SK-N-SH (cell line): Measurements from ENCODE around the gene APRT. TPM values are rescaled to one million over a fixed set of nuclear protein-coding genes. Genes with fewer than 3 reads are reported as not detected.

ENCODE experiments used
- CTCF ChIA-PET: fragments of 300-600, 350-600 bp; formaldehyde crosslinking; extraction: SDS; loops from one replicate; lab custom pipeline; 2021; lab: Yijun Ruan, JAX
- POLR2A ChIA-PET: fragments of 350-600 bp; sonication (Branson Sonifier 250); formaldehyde crosslinking; extraction: SDS; loops from one replicate; lab custom pipeline; 2020; ENCODE audit warnings: antibody characterized with exemption, inconsistent platforms; lab: Yijun Ruan, JAX
- DNase-seq: peaks from one replicate; pipeline ENCODE4 v3.0.0; 2012
- H2AFZ ChIP-seq: fragments of 200-600 bp; sonication (generic); 2 replicates; pipeline ENCODE4 v1.8.1; 2016; ENCODE audit warnings: antibody characterized with exemption, mild to moderate bottlenecking, low read depth
- H3F3A ChIP-seq: fragments of 200-600 bp; sonication (generic); replicated peaks from 2 replicates; pipeline ENCODE3; 2016; ENCODE audit warnings: antibody characterized with exemption, mild to moderate bottlenecking; ENCODE audit not compliant: insufficient read depth
- H3K27ac ChIP-seq, 2 experiments: fragments of 200-500 bp in 1 of 2; fragments of 200-600 bp in 1 of 2; sonication (Bioruptor generic) in 1 of 2; sonication (generic), shearing (Covaris generic) in 1 of 2; 2 replicates each; pipeline versions ENCODE4 v1.5.1 to v1.6.1; 2014 to 2016; ENCODE audit warnings: low read depth in 2 of 2, inconsistent platforms in 1 of 2, low read length in 1 of 2, mild to moderate bottlenecking in 1 of 2, mixed read lengths in 1 of 2
- H3K27me3 ChIP-seq: fragments of 200-600 bp; sonication (generic), shearing (Covaris generic); 2 replicates; pipeline ENCODE4 v1.6.1; 2016; ENCODE audit warnings: mixed run types; ENCODE audit not compliant: insufficient read depth
- H3K36me3 ChIP-seq, 2 experiments: fragments of 200-500 bp in 1 of 2; fragments of 200-600 bp in 1 of 2; sonication (Bioruptor generic) in 1 of 2; sonication (generic) in 1 of 2; replicated peaks in 1 of 2; 2 replicates each; pipeline versions ENCODE3 to v1.5.1; 2014 to 2016; ENCODE audit warnings: low read length in 1 of 2, mild to moderate bottlenecking in 1 of 2; ENCODE audit not compliant: insufficient read depth in 2 of 2, control insufficient read depth in 1 of 2
- H3K4me1 ChIP-seq, 2 experiments: fragments of 200-500 bp in 1 of 2; fragments of 200-600 bp in 1 of 2; sonication (Bioruptor generic) in 1 of 2; sonication (generic), shearing (Covaris generic) in 1 of 2; 2 replicates each; pipeline versions ENCODE4 v1.5.1 to v1.6.1; 2014 to 2016; ENCODE audit warnings: low read depth in 1 of 2, low read length in 1 of 2, mixed run types in 1 of 2; ENCODE audit not compliant: insufficient read depth in 2 of 2, control insufficient read depth in 1 of 2
- H3K4me2 ChIP-seq: fragments of 200-600 bp; sonication (generic), shearing (Covaris generic); 2 replicates; pipeline ENCODE4 v1.6.1; 2017; ENCODE audit warnings: mixed run types
- H3K4me3 ChIP-seq, 2 experiments: fragments of 200-500 bp in 1 of 2; fragments of 200-600 bp in 1 of 2; sonication (Bioruptor generic) in 1 of 2; sonication (generic), shearing (Covaris generic) in 1 of 2; 2 replicates each; pipeline versions ENCODE4 v1.5.1 to v1.8.1; 2014 to 2016; ENCODE audit warnings: low read depth in 2 of 2, inconsistent platforms in 1 of 2, low read length in 1 of 2, mild to moderate bottlenecking in 1 of 2, mixed read lengths in 1 of 2, moderate library complexity in 1 of 2
- H3K79me2 ChIP-seq: fragments of 200-600 bp; sonication (generic); 2 replicates; pipeline ENCODE4 v1.8.1; 2017; ENCODE audit warnings: mild to moderate bottlenecking; ENCODE audit not compliant: insufficient read depth
- H3K9ac ChIP-seq: fragments of 200-600 bp; sonication (generic); 2 replicates; pipeline ENCODE4 v1.6.1; 2017; ENCODE audit warnings: mixed run types
- H3K9me2 ChIP-seq: fragments of 200-600 bp; sonication (generic); 2 replicates; pipeline ENCODE4 v1.6.1; 2017; ENCODE audit warnings: mixed run types
- H3K9me3 ChIP-seq: fragments of 200-600 bp; sonication (generic); 2 replicates; pipeline ENCODE4 v1.6.1; 2017; ENCODE audit warnings: mixed run types, mild to moderate bottlenecking, moderate library complexity
- H4K20me1 ChIP-seq: fragments of 200-600 bp; sonication (generic); 2 replicates; pipeline ENCODE4 v1.6.1; 2017; ENCODE audit warnings: mild to moderate bottlenecking, mixed run types; ENCODE audit not compliant: insufficient read depth
- CTCF ChIP-seq: fragments of 200-600 bp; sonication (generic); IDR thresholded peaks from 2 replicates; pipeline ENCODE4 v1.6.1; 2017; ENCODE audit warnings: antibody characterized with exemption, mild to moderate bottlenecking, moderate library complexity
- ELF1 ChIP-seq: IDR thresholded peaks from 2 replicates; pipeline ENCODE4 v1.4.0; 2012
- FOSL2 ChIP-seq: IDR thresholded peaks from 2 replicates; pipeline ENCODE4 v1.4.0; 2012; ENCODE audit warnings: low read depth, mild to moderate bottlenecking, moderate library complexity, borderline replicate concordance
- FOXJ3 ChIP-seq: sonication (generic); formaldehyde crosslinking; IDR thresholded peaks from 2 replicates; pipeline ENCODE4 v1.5.1; 2020; ENCODE audit warnings: mild to moderate bottlenecking, missing genetic modification reagents
- GATA2 ChIP-seq: sonication (generic); formaldehyde crosslinking; IDR thresholded peaks from 2 replicates; pipeline ENCODE4 v1.5.0; 2020; ENCODE audit warnings: mild to moderate bottlenecking, missing genetic modification reagents
- MAX ChIP-seq: IDR thresholded peaks from 2 replicates; pipeline ENCODE4 v1.4.0; 2012; ENCODE audit warnings: low read depth
- NFIC ChIP-seq: IDR thresholded peaks from 2 replicates; pipeline ENCODE4 v1.4.0; 2012; ENCODE audit warnings: borderline replicate concordance
- NRF1 ChIP-seq: IDR thresholded peaks from 2 replicates; pipeline ENCODE4 v1.6.1; 2012; ENCODE audit warnings: low read depth, mild to moderate bottlenecking, low read length
- POLR2AphosphoS5 ChIP-seq: IDR thresholded peaks from 2 replicates; pipeline ENCODE4 v1.6.1; 2012; ENCODE audit warnings: low read depth, low read length
- RAD21 ChIP-seq: IDR thresholded peaks from 2 replicates; pipeline ENCODE4 v1.6.1; 2012; ENCODE audit warnings: mild to moderate bottlenecking, low read length
- RCOR1 ChIP-seq: fragments of 150-350 bp; IDR thresholded peaks from 2 replicates; pipeline ENCODE4 v1.6.1; 2017; ENCODE audit warnings: antibody characterized with exemption, low read length
- RFX5 ChIP-seq: IDR thresholded peaks from 2 replicates; pipeline ENCODE4 v1.6.1; 2012; ENCODE audit warnings: mild to moderate bottlenecking, improper control_type of control experiment, low read length
- SMC3 ChIP-seq: IDR thresholded peaks from 2 replicates; pipeline ENCODE4 v1.6.1; 2012; ENCODE audit warnings: low read depth, low read length, improper control_type of control experiment
- TAF1 ChIP-seq: IDR thresholded peaks from 2 replicates; pipeline ENCODE4 v1.6.1; 2012; ENCODE audit warnings: low read depth, mild to moderate bottlenecking, low read length, moderate library complexity, borderline replicate concordance
- TEAD4 ChIP-seq: IDR thresholded peaks from 2 replicates; pipeline ENCODE4 v1.4.0; 2012; ENCODE audit warnings: mild to moderate bottlenecking, borderline replicate concordance; ENCODE audit not compliant: insufficient read depth
- YY1 ChIP-seq: IDR thresholded peaks from 2 replicates; pipeline ENCODE4 v1.4.0; 2012; ENCODE audit warnings: low read depth, mild to moderate bottlenecking
- ZBTB33 ChIP-seq: IDR thresholded peaks from 2 replicates; pipeline ENCODE4 v1.4.0; 2012; ENCODE audit warnings: low read depth, borderline replicate concordance
- WGBS: methylation state at CpG from one replicate; pipeline ENCODE4 v1.1.6; 2017; ENCODE audit warnings: low lambda C conversion rate; 5-methylcytosine and 5-hydroxymethylcytosine counted together
- polyA plus RNA-seq, 3 experiments: library from polyadenylated mRNA; depleted of rRNA; stranded (reverse); fragments of >200 nt; gene quantifications; 2 replicates each; pipeline ENCODE4 v1.2.3, GENCODE V29; 2012

The APRT gene
- polyA plus RNA-seq, 1 of the 3 experiments (the other 2 are of a cell fraction): 192 TPM

- TF ChIP-seq TAF1: peak; percentile 88
- TF ChIP-seq NRF1: 0 out of 2 replicates have a peak, but pooled peaks have one; percentile 2
- no peak for TF ChIP-seq RAD21
- no peak for TF ChIP-seq GATA2 (CRISPR knock-in tag)
- no peak for TF ChIP-seq RFX5
- TF ChIP-seq CTCF: no peak
- TF ChIP-seq FOXJ3: no peak
- no peak for TF ChIP-seq ELF1
- TF ChIP-seq SMC3: no peak
- peak; percentile 90 for TF ChIP-seq POLR2AphosphoS5
- TF ChIP-seq MAX: 0 out of 2 replicates have a peak, but pooled peaks have one; percentile 37
- peak; percentile 93 for TF ChIP-seq YY1
Measured at GRCh38 chr16:88856828-88857727, 45.4 kb upstream of the APRT start, which contains the start of the genes GALNS and TRAPPC2L (continued).

GRCh38 chr16:88856122-88856827 lies 44.5 kb upstream of the APRT start:
- Histone ChIP-seq H3K4me3 (peak overlapping the region; percentile 90 to 98), H3F3A (peaks cover 12% of the 10 kb centered on the region), H2AFZ (no peak overlapping the region), H3K79me2 (peaks cover 20% of the 10 kb centered on the region), H3K9ac (peak overlapping the region; percentile 85; the same call in 1 of the 2 replicates), H3K4me1 (peaks cover 5 to 15% of the 10 kb centered on the region in 2 experiments; a peak in 1 of 4 replicates), H3K36me3 (peaks cover 3 to 28% of the 10 kb centered on the region in 2 experiments), H3K9me3 (no peaks in the 10 kb centered on the region), H3K27me3 (no peaks in the 10 kb centered on the region), H3K4me2 (peak overlapping the region; percentile 99), H3K9me2 (no peaks in the 10 kb centered on the region), H4K20me1 (0 out of 2 replicates have a peak, but pooled peaks cover 11% of the 10 kb centered on the region), H3K27ac (peak overlapping the region in 1 of 2 experiments; percentile 69; a peak in 1 of 4 replicates)
- POLR2A ChIA-PET: no interaction called here
- no peak for DNase-seq
- CTCF ChIA-PET: interaction anchor here (0.8 to 3.1 kb wide), 15 partner anchors 10 to 360 kb away, joined by 3 to 42 read pairs (median 5); partner anchors contain the start of genes APRT and PABPN1L
- TF ChIP-seq FOSL2 (no peak), POLR2AphosphoS5 (no peak), RCOR1 (no peak), ZBTB33 (no peak), TEAD4 (no peak), NFIC (no peak)
- WGBS: 14% methylated on average over 41 of the region's 53 CpGs
